GM12873 (cell line): Measurements from ENCODE around the gene CATSPERB.

ENCODE experiments used
- TF ChIP-seq, protein P1 (sequence below): IDR thresholded peaks from 2 replicates; pipeline ENCODE4 v1.5.1; 2012; ENCODE audit warnings: low read depth, mild to moderate bottlenecking, moderate library complexity, low read length, control low read depth; ENCODE audit not compliant: insufficient read depth; ENCODE audit errors: missing control alignments

Gene CATSPERB

DNA sequence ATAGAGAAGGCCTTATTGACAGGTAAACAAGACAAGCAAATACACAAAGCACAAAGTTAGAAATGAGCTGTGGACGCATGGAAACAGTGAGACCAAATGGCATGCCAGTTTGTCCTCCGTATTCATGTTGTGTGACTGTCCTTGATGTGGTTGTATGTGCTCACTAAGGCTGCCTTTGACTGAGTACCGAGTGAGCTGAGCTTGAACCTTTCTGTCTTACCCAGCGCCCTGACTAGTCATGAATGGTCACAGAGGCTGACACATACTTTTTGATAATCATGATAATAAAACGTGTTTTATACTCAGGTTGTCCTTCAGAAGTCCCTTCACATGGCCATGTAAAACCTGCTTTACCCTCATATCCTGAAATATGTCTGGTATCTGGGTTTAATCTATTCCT is 553 bp upstream of the CATSPERB start:
- TF ChIP-seq, protein P1, sequence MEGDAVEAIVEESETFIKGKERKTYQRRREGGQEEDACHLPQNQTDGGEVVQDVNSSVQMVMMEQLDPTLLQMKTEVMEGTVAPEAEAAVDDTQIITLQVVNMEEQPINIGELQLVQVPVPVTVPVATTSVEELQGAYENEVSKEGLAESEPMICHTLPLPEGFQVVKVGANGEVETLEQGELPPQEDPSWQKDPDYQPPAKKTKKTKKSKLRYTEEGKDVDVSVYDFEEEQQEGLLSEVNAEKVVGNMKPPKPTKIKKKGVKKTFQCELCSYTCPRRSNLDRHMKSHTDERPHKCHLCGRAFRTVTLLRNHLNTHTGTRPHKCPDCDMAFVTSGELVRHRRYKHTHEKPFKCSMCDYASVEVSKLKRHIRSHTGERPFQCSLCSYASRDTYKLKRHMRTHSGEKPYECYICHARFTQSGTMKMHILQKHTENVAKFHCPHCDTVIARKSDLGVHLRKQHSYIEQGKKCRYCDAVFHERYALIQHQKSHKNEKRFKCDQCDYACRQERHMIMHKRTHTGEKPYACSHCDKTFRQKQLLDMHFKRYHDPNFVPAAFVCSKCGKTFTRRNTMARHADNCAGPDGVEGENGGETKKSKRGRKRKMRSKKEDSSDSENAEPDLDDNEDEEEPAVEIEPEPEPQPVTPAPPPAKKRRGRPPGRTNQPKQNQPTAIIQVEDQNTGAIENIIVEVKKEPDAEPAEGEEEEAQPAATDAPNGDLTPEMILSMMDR, result no peak

DNA sequence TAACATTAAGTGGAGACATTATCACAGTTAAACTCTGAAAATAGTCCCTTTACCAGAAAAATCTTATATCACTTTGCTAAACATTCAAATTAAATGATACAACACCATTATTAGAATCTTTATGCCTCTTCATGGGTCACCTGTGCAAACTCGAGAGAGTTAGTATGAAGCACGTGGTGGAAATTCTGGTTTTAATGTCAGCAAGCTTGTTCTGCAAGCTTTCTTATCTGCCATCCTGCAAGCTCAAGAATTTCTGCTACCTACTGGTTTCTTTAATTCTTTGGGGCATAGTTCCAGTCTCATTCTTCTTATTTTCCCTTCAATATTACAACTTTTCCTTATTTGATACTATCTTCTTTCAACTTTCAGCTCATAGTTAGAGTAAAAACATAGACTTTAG is 868 bp downstream of the CATSPERB start:
- TF ChIP-seq, protein P1, result no peak

DNA sequence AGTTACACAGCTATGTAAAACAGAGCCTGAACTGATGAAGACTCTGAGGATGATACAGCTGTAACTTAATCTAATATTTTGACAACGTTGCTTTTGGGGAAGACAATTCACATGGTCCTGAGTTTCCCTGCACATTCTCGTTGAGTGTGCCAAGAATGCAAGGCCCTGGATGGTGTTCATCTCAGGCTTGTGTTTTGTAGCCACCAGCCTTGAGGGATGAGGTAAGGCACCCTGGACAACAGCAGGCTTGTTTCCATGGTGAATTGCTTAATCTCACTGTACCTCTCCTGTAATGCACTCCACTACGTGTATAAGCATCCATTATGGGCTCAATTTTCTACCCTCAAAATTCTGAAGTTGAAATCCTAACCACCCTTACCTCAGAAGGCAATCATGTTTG is 2.1 kb downstream of the CATSPERB start:
- TF ChIP-seq, protein P1, result no peak

DNA sequence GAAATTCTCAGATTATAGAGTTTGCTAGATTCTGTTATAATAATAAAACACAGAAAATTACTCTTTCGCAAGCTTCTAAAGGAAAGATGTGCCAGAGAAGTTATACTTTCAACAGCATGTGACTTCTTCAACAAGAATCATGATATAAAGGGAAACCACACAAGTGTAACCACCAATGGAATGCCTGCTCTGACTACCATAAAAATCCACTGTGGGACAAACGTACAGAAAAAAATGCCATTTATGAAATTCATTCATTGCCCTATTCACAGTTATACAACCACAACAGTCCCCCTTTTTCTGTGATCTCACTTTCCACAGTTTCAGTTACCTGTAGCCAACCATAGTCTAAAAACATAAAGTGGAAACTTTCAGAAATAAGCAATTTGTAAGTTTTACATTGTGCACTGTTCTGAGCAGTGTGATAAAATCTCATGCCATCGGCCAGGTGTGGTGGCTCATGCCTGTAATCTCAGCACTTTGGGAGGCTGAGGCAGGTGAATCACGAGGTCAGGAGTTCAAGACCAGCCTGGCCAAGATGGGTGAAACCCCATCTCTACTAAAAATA is 3.2 kb downstream of the CATSPERB start:
- TF ChIP-seq, protein P1, result no peak

DNA sequence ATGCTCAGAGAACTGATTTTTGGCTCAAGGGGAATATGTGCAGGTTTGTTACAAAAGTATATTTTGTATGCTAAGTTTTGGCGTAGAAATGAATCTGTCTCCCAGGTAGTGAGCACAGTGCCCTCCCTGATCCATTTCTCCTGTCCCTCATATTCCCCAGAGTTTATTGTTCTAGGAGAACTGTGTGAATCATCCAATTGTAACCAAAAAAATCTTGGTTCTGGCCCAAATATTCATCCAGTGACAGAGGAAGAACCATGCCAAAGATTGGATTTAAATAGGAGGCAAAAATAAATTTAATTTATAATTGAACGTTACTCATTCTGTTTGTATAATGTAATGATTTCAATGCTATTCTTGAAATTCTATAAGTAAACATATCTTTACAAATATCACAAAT is 4.8 kb downstream of the CATSPERB start:
- TF ChIP-seq, protein P1, result no peak

DNA sequence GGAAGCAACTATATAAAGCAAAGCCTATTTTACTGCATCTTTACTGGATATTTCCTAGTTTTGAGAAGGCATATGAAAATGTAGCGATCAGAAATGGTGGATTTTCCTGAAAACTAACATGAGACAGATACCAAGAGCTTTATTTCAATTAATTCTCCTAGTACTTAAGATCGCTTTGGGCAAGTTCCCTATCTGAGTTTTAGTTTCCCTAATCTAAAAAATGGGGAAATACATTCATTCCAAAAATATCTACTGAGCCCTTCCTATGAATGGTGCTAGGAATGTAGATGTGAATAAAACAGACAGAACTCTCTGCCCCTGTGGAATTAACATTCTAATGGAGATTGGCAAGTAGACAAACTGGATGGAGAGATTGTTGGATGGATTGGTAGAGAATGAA is 8.4 kb downstream of the CATSPERB start:
- TF ChIP-seq, protein P1, result no peak

DNA sequence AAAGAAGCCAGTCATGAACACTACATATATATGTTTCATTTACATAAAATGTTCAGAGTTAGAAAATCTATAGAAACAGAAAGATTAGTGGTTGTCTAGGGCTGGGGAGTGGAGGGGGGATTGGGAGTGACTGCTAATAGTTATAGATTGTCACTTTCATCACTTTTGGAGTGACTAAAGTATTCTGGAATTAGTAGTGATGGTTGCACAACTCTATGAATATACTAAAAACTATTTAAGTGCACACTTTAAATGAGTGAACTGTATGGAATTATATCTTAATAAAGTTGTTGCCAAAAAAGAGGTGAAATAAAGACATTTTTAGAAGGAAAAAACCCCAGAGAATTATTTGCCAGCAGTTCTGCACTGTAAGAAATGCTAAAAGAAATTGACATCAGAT is 9.5 kb downstream of the CATSPERB start:
- TF ChIP-seq, protein P1, result no peak
